ENCODE data around the gene UBAP1. TPM values are rescaled to one million over a fixed set of nuclear protein-coding genes. Genes with fewer than 3 reads are reported as not detected.
A peak's percentile ranks its signal among the peaks of the same experiment; 100 is the strongest.
"Not testable (repeated sequence)": the region's sequence is repeated elsewhere in the genome, so short reads cannot be mapped to it uniquely, and the experiment has no call there.

Gene UBAP1
- total and polyA plus RNA-seq, 4 experiments from 2014 or later = 34.8 to 58.8 (median 46.9) TPM

GRCh38 chr9:34240006-34240405 lies 61.2 kb downstream of the UBAP1 start:
- Mint-ChIP-seq H3K9me3 (peaks cover 0 to 1% (median 0%) of the 10 kb centered on the region in 8 donors), H3K36me3 (peaks cover 45 to 77% of the 10 kb centered on the region in 2 donors), H3K27me3 (no peaks in the 10 kb centered on the region), H3K4me3 (no peak overlapping the region), H3K27ac (peak overlapping the region in 6 of 7 donors; percentile 2 to 65 (median 14)), H3K4me1 (peaks cover 17 to 47% (median 35%) of the 10 kb centered on the region in 4 donors)
- POLR2A ChIA-PET (ENCODE audit: partially characterized antibody) = no interaction called here
- peaks cover 40% of the 10 kb centered on the region for H3K36me3 ChIP-seq (ENCODE audit: insufficient read depth, low read length)
- no peaks in the 10 kb centered on the region for H3K27me3 ChIP-seq (ENCODE audit: insufficient read depth, low read length)
- no peak overlapping the region for H3K27ac ChIP-seq (ENCODE audit: low read depth, low read length)
- intact Hi-C loops (cut with micrococcal nuclease) = no loop called here
- no peaks in the 10 kb centered on the region for H3K9me3 ChIP-seq (ENCODE audit: control insufficient read depth in 1 of 2, low read length in 2 of 2)
- H3K4me3 ChIP-seq (ENCODE audit: low read length in 2 of 2) = no peak overlapping the region
- CTCF ChIA-PET (ENCODE audit: partially characterized antibody) = interaction anchor here (5.7 kb wide), 1 partner anchor 14 kb away, joined by 47 read pairs; no protein-coding TSS in a partner anchor
- no peak for DNase-seq
- H3K4me1 ChIP-seq (ENCODE audit: insufficient read depth, low read length) = peaks cover 12% of the 10 kb centered on the region

GRCh38 chr9:34242830-34243229 lies 64.0 kb downstream of the UBAP1 start:
- intact Hi-C loops (cut with micrococcal nuclease) = no loop called here
- H3K27ac Mint-ChIP-seq = peak overlapping the region in 1 of 7 donors; percentile 8
- no peaks in the 10 kb centered on the region for H3K27me3 Mint-ChIP-seq
- CTCF ChIA-PET (ENCODE audit: partially characterized antibody) = interaction anchor here (5.7 kb wide), 1 partner anchor 11 kb away, joined by 47 read pairs; no protein-coding TSS in a partner anchor
- H3K36me3 ChIP-seq (ENCODE audit: insufficient read depth, low read length) = peaks cover 31% of the 10 kb centered on the region
- peaks cover 21 to 51% (median 36%) of the 10 kb centered on the region in 4 donors for H3K4me1 Mint-ChIP-seq
- H3K27ac ChIP-seq (ENCODE audit: low read depth, low read length) = no peak overlapping the region
- no peak overlapping the region for H3K4me3 ChIP-seq (ENCODE audit: low read length in 2 of 2)
- POLR2A ChIA-PET (ENCODE audit: partially characterized antibody) = no interaction called here
- H3K4me3 Mint-ChIP-seq = peak overlapping the region in 1 of 8 donors; percentile 20
- DNase-seq = no peak
- no peaks in the 10 kb centered on the region for H3K9me3 ChIP-seq (ENCODE audit: control insufficient read depth in 1 of 2, low read length in 2 of 2)
- H3K27me3 ChIP-seq (ENCODE audit: insufficient read depth, low read length) = no peaks in the 10 kb centered on the region
- peaks cover 12% of the 10 kb centered on the region for H3K4me1 ChIP-seq (ENCODE audit: insufficient read depth, low read length)
- peaks cover 33 to 64% of the 10 kb centered on the region in 2 donors for H3K36me3 Mint-ChIP-seq
- H3K9me3 Mint-ChIP-seq = peaks cover 0 to 1% (median 0%) of the 10 kb centered on the region in 8 donors

GRCh38 chr9:34245212-34245611 lies 66.4 kb downstream of the UBAP1 start:
- POLR2A ChIA-PET (ENCODE audit: partially characterized antibody); H3K27ac ChIP-seq (ENCODE audit: low read depth, low read length); H3K4me1 ChIP-seq (ENCODE audit: insufficient read depth, low read length); H3K27me3 ChIP-seq (ENCODE audit: insufficient read depth, low read length); CTCF ChIA-PET (ENCODE audit: partially characterized antibody); DNase-seq; H3K27ac Mint-ChIP-seq; H3K4me3 ChIP-seq (ENCODE audit: low read length in 2 of 2); H3K4me3 Mint-ChIP-seq; H3K27me3 Mint-ChIP-seq; intact Hi-C loops (cut with micrococcal nuclease); H3K9me3 ChIP-seq (ENCODE audit: control insufficient read depth in 1 of 2, low read length in 2 of 2); H3K9me3 Mint-ChIP-seq: not testable (repeated sequence)
- peaks cover 52% of the 10 kb centered on the region for H3K36me3 ChIP-seq (ENCODE audit: insufficient read depth, low read length)
- H3K36me3 Mint-ChIP-seq = peaks cover 35 to 69% of the 10 kb centered on the region in 2 donors
- H3K4me1 Mint-ChIP-seq = peaks cover 7 to 33% (median 21%) of the 10 kb centered on the region in 4 donors

DNA sequence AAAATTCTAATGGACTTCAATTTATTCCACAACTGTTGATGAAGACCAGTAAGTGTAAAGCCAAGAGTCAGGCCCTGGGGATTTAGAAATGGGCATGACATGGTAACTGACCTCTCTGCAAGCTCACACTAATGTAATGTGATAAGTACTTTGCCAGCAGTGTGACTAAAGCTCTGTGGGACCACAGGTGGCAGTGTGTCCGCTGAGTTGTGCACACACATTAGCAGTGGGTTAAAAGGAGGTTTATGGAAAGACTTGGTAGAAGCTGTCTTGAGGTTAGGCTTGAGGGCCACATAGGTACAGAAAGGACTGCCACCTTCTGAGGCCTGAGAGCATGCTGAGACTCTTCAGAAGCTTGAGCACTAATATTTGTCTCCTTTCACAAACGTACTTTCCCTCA lies 67.6 kb downstream of the UBAP1 start:
- H3K36me3 Mint-ChIP-seq = peaks cover 37 to 70% of the 10 kb centered on the region in 2 donors
- Histone ChIP-seq H3K27ac (ENCODE audit: low read depth, low read length) (no peak overlapping the region), H3K4me1 (ENCODE audit: insufficient read depth, low read length) (no peaks in the 10 kb centered on the region), H3K27me3 (ENCODE audit: insufficient read depth, low read length) (no peaks in the 10 kb centered on the region), H3K36me3 (ENCODE audit: insufficient read depth, low read length) (peaks cover 60% of the 10 kb centered on the region), H3K9me3 (ENCODE audit: control insufficient read depth in 1 of 2, low read length in 2 of 2) (no peaks in the 10 kb centered on the region), H3K4me3 (ENCODE audit: low read length in 2 of 2) (no peak overlapping the region)
- peak overlapping the region in 4 of 7 donors; percentile 6 to 79 (median 34) for H3K27ac Mint-ChIP-seq
- POLR2A ChIA-PET (ENCODE audit: partially characterized antibody) = no interaction called here
- intact Hi-C loops (cut with micrococcal nuclease) = no loop called here
- H3K4me3 Mint-ChIP-seq = no peak overlapping the region
- CTCF ChIA-PET (ENCODE audit: partially characterized antibody) = no interaction called here
- H3K27me3 Mint-ChIP-seq = no peaks in the 10 kb centered on the region
- H3K9me3 Mint-ChIP-seq = peaks cover 0 to 1% (median 0%) of the 10 kb centered on the region in 8 donors
- H3K4me1 Mint-ChIP-seq = peaks cover 6 to 26% (median 15%) of the 10 kb centered on the region in 4 donors
- no peak for DNase-seq

DNA sequence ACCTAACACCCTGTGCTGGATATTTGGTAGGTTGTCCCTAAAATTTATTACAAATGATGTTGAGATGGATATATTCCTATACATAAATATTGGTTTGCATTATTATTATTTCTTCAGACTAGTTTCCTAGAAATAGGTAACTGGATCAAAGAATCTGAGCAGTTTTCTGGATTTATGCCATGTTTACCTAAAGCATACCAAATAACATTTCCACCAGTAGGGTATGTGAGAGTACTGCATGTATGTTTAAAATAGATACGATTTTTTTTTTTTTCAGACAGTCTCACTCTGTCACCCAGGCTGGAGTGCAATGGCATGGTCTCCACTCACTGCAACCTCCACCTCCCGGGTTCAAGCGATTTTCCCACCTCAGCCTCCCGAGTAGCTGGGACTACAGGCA lies 68.9 kb downstream of the UBAP1 start:
- CTCF ChIA-PET (ENCODE audit: partially characterized antibody) = interaction anchor here (1.4 kb wide), 1 partner anchor 54 kb away, joined by 5 read pairs; no protein-coding TSS in a partner anchor
- H3K4me3 ChIP-seq (ENCODE audit: low read length in 2 of 2); H3K4me3 Mint-ChIP-seq; H3K4me1 ChIP-seq (ENCODE audit: insufficient read depth, low read length); H3K27ac ChIP-seq (ENCODE audit: low read depth, low read length); H3K9me3 Mint-ChIP-seq; POLR2A ChIA-PET (ENCODE audit: partially characterized antibody); DNase-seq; H3K27me3 Mint-ChIP-seq; H3K9me3 ChIP-seq (ENCODE audit: control insufficient read depth in 1 of 2, low read length in 2 of 2); H3K27me3 ChIP-seq (ENCODE audit: insufficient read depth, low read length); H3K27ac Mint-ChIP-seq; intact Hi-C loops (cut with micrococcal nuclease): not testable (repeated sequence)
- Mint-ChIP-seq H3K36me3 (peaks cover 35 to 69% of the 10 kb centered on the region in 2 donors), H3K4me1 (peaks cover 6 to 24% (median 13%) of the 10 kb centered on the region in 4 donors)
- H3K36me3 ChIP-seq (ENCODE audit: insufficient read depth, low read length) = peaks cover 60% of the 10 kb centered on the region

DNA sequence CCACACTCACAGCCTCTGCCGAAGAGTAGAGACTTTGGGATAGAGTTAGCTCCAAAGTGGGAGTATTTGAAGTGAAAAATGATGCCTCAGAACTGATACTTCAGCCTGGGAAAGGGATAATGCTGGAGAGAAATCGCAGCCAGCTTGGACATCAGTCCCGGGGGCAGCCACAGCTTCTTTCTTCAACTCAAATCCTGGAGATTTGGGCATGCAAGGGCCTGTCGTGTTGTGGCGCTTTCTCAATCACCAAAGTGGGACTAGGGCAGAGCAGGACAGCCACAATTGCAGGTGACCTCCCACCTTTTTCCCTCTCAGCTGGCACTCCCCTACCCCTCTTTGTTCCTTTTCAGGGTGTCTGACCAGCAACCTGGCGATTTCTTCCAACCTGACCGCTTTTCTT lies 70.4 kb downstream of the UBAP1 start:
- Histone ChIP-seq H3K4me1 (ENCODE audit: insufficient read depth, low read length) (peaks cover 6% of the 10 kb centered on the region), H3K9me3 (ENCODE audit: control insufficient read depth in 1 of 2, low read length in 2 of 2) (no peaks in the 10 kb centered on the region), H3K4me3 (ENCODE audit: low read length in 2 of 2) (no peak overlapping the region), H3K36me3 (ENCODE audit: insufficient read depth, low read length) (peaks cover 53% of the 10 kb centered on the region), H3K27ac (ENCODE audit: low read depth, low read length) (no peak overlapping the region), H3K27me3 (ENCODE audit: insufficient read depth, low read length) (no peaks in the 10 kb centered on the region)
- H3K27ac Mint-ChIP-seq = peak overlapping the region in 2 of 7 donors; percentile 64 to 69
- peaks cover 4 to 13% (median 11%) of the 10 kb centered on the region in 4 donors for H3K4me1 Mint-ChIP-seq
- ChIA-PET POLR2A (ENCODE audit: partially characterized antibody) (no interaction called here), CTCF (ENCODE audit: partially characterized antibody) (interaction anchor here (1.1 to 1.4 kb wide), 3 partner anchors 20 to 70 kb away, joined by 3 to 5 read pairs (median 3); partner anchors contain the start of gene UBAP1)
- no peak for DNase-seq
- no peaks in the 10 kb centered on the region for H3K9me3 Mint-ChIP-seq
- no peaks in the 10 kb centered on the region for H3K27me3 Mint-ChIP-seq
- intact Hi-C loops (cut with micrococcal nuclease) = no loop called here
- H3K36me3 Mint-ChIP-seq = peaks cover 23 to 60% of the 10 kb centered on the region in 2 donors
- H3K4me3 Mint-ChIP-seq = no peak overlapping the region

DNA sequence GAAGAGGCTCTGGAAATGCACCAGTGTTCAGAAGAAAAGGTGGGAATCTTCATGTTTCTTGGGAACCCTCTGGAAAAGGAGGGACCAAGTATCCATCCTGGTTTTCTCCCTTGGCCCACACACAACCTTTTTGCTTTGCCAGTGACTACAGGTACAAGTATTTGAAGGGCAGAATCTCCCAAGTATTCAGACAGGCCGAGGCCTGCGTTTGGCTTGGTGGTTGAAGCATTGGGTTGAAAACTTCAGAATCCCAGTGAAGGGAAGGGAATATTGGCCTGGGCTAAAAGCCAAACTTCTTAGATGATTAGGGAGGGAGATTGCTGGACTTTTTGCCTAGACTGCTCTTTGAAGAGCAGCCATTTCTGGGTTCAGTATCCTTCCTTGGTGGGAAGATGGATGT lies 71.9 kb downstream of the UBAP1 start:
- intact Hi-C loops (cut with micrococcal nuclease) = no loop called here
- H3K36me3 Mint-ChIP-seq = peaks cover 23 to 63% of the 10 kb centered on the region in 2 donors
- ChIA-PET POLR2A (ENCODE audit: partially characterized antibody) (no interaction called here), CTCF (ENCODE audit: partially characterized antibody) (interaction anchor here (0.7 to 7.4 kb wide), 6 partner anchors 9 to 126 kb away, joined by 3 to 54 read pairs (median 22); partner anchors contain the start of gene MYORG)
- peak overlapping the region in 2 of 7 donors; percentile 15 to 59 for H3K27ac Mint-ChIP-seq
- H3K4me3 ChIP-seq (ENCODE audit: low read length in 2 of 2) = no peak overlapping the region
- peaks cover 6% of the 10 kb centered on the region for H3K4me1 ChIP-seq (ENCODE audit: insufficient read depth, low read length)
- DNase-seq = no peak
- peaks cover 4 to 13% (median 11%) of the 10 kb centered on the region in 4 donors for H3K4me1 Mint-ChIP-seq
- H3K27me3 ChIP-seq (ENCODE audit: insufficient read depth, low read length) = no peaks in the 10 kb centered on the region
- H3K4me3 Mint-ChIP-seq = no peak overlapping the region
- H3K27me3 Mint-ChIP-seq = no peaks in the 10 kb centered on the region
- no peaks in the 10 kb centered on the region for H3K9me3 ChIP-seq (ENCODE audit: control insufficient read depth in 1 of 2, low read length in 2 of 2)
- H3K27ac ChIP-seq (ENCODE audit: low read depth, low read length) = no peak overlapping the region
- peaks cover 53% of the 10 kb centered on the region for H3K36me3 ChIP-seq (ENCODE audit: insufficient read depth, low read length)
- no peaks in the 10 kb centered on the region for H3K9me3 Mint-ChIP-seq

Data from CD4-positive, alpha-beta memory T cell (primary cell).